Testis (tissue), 2 donors: ENCODE measurements around the gene DNAAF6.

Source experiments
- CTCF ChIP-seq, 3 experiments: fragments of 450-650 bp in 2 of 3; fragments of 200-600 bp in 1 of 3; sonication (generic) in 1 of 3; IDR thresholded peaks; one replicate each; pipeline ENCODE4 v1.5.1; 2016 to 2019; ENCODE audit warnings: antibody characterized with exemption in 3 of 3, mild to moderate bottlenecking in 2 of 3, moderate library complexity in 1 of 3
- POLR2A ChIP-seq: fragments of 450-650 bp; IDR thresholded peaks from one replicate; pipeline ENCODE4 v1.6.1; 2017; ENCODE audit warnings: antibody characterized with exemption, mild to moderate bottlenecking, moderate library complexity

GRCh38 chrX:107288676-107289075 lies 82.3 kb downstream of the DNAAF6 start:
- TF ChIP-seq POLR2A (no peak), CTCF (IDR thresholded peaks at IDR 0.05) (no peak)
